ENCODE data around the gene LBHD2.
A peak's percentile ranks its signal among the peaks of the same experiment; 100 is the strongest.

The LBHD2 gene

DNA sequence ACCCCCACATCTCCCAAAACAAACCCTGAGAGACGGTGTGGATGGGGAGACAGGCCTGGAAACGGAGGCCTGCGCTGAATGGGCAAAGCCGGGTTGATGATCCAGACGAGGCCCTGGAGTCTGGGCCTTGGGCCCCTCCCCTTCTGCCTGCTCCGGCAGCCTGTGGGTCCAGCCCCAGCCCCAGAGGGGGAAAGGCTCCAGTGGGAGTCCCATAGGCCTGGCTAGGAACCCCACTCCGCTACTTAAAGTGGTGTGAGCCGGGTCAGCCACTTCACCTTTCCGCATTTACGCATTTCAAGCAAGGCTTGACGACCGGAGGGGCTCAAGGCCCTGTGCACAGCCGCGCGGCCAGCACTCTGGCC lies 38.6 kb downstream of the LBHD2 start:
- no peak for DNase-seq

DNA sequence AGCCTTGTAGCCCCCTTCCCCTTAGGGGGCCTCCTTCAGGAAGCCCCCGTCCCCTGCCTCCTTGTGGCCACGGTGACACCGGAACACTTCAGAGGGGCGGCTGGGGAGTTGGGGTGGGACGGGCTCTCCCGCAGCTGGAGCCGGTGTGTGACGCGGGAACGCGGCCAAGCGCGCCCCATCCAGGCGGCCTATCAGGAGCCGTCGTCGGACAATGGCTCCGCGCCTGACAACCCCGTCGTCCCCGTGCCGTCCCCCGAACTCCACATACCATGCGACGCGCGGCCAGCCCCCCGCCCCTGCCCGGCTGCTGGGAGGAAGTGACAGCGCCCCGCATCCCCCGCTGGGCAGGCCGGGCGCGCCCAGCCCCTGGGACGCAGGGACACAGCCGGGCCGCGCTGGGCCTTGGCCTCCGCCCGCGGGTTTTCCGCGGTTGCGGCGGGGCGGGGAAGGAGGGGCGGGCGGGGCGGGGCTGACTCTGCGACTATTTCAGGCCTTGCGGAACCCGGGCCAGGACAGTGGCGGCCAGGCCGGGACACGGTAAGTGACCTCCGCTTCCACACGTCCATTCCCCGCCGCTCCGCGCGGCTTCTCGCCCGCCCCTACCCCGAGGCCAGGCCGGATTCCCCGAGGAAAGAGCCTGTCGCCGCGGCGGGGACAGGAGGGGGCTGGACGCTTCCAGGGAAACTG lies 39.1 kb downstream of the LBHD2 start, which contains the start of gene TNFAIP2:
Gene TNFAIP2, plus strand, starts transcription at position 515 of the 687 bp plus-strand sequence. CDS start 2,997 bp downstream, outside the sequence.
- DNase-seq = no peak

GRCh38 chr14:103123634-103124500 lies 39.9 kb downstream of the LBHD2 start:
- DNase-seq = no peak

DNA sequence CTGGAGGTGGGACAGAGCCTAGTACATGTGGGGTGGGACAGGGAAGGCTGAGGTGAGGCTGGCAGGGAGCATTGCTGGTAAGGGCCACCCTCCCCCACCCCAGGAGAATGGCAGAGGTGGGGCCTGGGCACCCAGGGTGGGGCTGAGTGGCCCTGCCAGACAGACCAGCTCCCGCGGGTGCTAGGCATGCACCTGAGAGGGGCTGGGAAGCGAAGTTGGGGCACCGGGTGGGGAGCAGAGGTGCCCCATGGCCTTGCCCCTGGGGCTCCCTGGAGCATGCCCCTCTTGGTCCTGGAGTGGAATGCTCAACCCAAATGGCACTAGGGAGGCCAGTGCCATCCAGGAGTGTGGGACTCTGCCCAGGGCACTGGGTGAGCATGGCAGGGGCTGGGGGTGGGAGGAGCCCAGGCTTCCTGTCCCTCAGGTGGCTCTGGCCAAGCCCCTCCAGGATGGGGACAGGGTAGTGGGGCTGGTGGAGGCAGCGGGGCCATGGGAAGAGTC lies 40.5 kb downstream of the LBHD2 start:
- no peak for DNase-seq

DNA sequence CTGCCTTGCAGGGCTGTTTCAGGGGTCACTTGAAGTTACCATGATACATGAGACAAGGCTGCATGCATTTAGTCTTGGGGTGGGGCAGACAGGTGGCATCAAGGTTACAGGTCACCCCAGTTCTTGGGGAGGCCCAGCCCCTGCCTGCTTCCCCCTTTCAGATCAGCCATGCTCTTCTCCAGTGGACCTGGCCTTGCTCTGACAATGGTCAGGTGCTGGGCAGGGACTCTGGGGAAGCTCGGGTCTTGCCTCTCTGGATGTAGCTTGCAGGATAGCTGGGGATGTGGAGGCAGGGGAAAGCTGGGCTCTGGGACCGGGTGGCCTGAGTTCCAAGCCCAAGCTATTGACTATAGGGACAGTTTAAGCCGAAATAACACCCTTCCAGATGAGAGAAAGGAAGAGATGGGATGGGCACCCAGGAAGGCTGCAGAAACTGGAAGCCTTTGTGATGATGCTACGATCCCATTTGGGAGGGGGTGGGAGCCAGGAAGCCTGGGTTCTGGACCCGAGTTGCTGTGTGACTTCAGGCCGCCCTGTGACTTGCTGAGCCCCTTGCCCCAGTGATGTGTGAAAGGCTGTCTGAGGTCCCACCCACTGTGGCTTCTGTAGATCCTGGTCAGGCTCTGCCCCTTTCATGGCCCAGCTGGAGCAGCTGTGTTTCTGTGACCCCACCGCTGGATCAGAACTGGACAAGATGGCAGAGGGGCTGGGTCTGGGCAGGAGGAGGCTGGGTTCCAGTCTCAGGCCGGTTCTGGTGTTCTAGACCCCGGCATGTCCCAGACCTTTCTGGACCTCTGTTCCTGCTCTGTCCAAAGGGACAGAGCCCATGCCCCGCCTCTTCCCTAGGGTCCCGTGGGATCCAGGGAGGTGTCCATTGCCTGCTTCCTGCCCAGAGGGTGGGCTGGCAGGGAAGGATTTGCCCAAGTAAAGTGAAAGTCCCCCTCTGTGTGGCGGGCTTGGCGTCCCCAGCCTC lies 41.4 kb downstream of the LBHD2 start:
- no peak for DNase-seq

GRCh38 chr14:103126088-103126872 lies 42.3 kb downstream of the LBHD2 start:
- no peak for DNase-seq

- no peak for DNase-seq
Measured at GRCh38 chr14:103126873-103127304, 42.9 kb downstream of the LBHD2 start.

GRCh38 chr14:103127356-103127755 lies 43.3 kb downstream of the LBHD2 start:
- DNase-seq = no peak

GRCh38 chr14:103127861-103128598 lies 44.0 kb downstream of the LBHD2 start:
- DNase-seq = no peak

GRCh38 chr14:103128631-103129300 lies 44.8 kb downstream of the LBHD2 start:
- no peak for DNase-seq

DNA sequence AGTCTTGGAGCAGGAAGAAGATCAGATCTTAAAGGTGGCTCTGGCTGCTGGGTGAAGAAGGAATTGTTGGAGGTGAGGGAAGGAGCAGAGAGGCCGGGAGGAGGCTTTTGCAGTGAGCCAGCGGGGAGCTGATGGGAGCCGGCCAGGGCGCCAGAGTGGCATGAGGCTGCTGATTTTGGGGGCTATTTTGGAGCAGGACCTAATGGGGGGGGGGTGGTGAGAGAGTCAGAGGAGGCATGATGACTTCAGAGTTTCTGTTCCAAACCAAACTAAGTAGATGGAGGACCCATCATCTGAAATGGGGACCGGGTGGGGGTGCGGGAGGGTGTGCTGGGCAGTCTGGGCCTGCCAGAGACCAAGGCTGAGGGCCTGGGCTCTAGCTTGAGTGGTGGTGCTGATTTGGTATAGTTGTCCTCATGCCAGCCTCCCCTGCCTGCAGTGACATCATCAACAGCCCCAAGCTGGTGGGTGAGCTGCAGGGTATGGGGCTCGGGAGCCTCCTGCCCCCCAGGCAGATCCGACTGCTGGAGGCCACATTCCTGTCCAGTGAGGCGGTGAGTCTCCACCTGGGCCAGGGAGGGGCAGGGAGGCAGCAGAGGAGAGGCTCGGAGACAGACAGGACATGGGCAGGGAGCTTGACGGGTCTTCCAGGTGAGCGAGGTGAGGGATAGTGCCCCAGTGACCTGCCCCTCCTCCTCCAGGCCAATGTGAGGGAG lies 45.4 kb downstream of the LBHD2 start:
- no peak for DNase-seq

GRCh38 chr14:103130017-103130764 lies 46.2 kb downstream of the LBHD2 start:
- no peak for DNase-seq

- peak; percentile 66 for DNase-seq
Measured at GRCh38 chr14:103130965-103131364, 47.0 kb downstream of the LBHD2 start.

DNA sequence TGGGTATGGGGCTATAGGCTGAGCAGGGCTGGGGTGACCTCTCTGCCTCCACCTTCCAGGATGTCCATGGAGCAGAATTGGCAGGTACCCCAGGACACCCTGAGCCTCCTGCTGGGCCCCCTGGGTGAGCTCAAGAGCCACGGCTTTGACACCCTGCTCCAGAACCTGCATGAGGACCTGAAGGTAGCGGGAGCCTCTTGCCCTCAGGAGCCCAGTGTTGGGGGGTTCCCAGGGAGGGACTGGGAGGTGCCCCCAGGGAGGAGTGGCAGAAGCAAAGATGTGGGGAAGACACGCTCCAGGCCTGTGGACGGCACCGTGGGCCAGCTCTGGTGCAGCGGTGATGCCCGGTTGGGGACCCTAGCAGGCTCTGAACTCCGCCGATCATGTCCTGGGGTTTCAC lies 47.6 kb downstream of the LBHD2 start:
- DNase-seq = no peak

DNA sequence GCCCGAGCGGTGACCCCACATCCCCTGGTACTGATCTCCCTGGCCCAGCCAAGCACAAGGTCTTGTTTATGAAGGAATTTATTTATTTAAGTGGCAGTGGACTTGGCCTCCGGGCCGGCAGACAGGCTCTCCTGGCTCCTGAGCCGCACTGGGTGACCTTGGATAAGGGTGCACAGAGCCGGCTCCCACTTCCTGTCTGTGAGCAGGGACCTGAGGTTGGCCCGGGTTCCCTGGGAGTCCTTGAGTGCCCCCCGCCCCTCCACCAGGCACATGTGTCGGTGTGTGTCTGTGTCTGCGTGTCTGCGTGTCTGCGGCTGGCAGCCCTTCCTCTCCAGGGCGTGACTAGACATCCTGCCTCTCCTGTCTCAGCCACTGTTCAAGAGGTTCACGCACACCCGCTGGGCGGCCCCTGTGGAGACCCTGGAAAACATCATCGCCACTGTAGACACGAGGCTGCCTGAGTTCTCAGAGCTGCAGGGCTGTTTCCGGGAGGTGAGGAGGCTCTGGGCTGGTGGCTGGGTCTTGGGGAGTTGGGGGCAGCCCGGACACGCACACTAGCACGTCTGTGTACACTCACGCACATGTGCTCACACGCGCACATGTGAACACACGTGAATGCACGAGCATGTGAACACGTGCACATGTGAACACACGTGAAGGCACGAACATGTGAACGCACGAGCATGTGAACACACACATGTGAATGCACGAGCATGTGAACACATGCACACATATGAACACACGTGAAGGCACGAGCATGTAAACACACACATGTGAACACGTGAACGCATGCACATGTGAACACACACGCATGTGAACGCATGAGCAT lies 48.6 kb downstream of the LBHD2 start:
- no peak for DNase-seq

GRCh38 chr14:103133210-103134140 lies 49.5 kb downstream of the LBHD2 start:
- no peak for DNase-seq

DNA sequence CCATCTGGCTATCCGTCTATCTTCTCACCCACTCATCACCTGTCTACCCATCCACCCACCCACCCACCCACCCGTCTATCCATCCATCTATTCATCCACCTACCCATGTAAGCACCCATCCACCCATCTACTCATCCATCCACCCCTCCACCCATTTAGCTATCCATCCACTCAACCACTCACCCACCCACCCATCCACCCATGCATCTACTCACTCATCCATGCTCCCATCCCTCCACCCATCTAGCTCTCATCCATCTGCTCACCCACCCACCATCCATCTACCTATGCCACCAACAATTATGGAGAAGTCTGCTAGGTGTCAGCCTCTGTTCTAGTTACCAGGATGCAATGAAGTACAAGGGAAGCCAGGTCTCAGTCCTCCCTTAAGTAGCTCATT lies 50.4 kb downstream of the LBHD2 start:
- no peak for DNase-seq

Data from NCI-H1694 treated with DMSO at 0.1 percent for 48 hours (cell line).